Brain microvascular endothelial cell (primary cell): Measurements from ENCODE around the gene ROR2.

ENCODE experiments used
- DNase-seq: peaks from one replicate; pipeline ENCODE4 v3.0.0-alpha.2; 2020
- H3K27ac ChIP-seq: fragments of 250-450 bp; sonication (Bioruptor Pico); 2 replicates; pipeline ENCODE4 v1.5.1; 2020; ENCODE audit warnings: mild to moderate bottlenecking, moderate library complexity
- H3K27me3 ChIP-seq: fragments of 250-450 bp; sonication (Bioruptor Pico); replicated peaks from 2 replicates; pipeline ENCODE4 v1.5.1; 2020; ENCODE audit warnings: mild to moderate bottlenecking
- H3K36me3 ChIP-seq: fragments of 250-450 bp; sonication (Bioruptor Pico); replicated peaks from 2 replicates; pipeline ENCODE4 v1.5.1; 2020; ENCODE audit warnings: mild to moderate bottlenecking
- H3K4me3 ChIP-seq: 2 replicates; pipeline ENCODE4 v1.5.1; 2011; ENCODE audit warnings: low read depth, mild to moderate bottlenecking, control low read depth, low read length, moderate library complexity
- CTCF ChIP-seq: IDR thresholded peaks from 2 replicates; pipeline ENCODE4 v1.5.1; 2011; ENCODE audit warnings: low read depth, mild to moderate bottlenecking, moderate library complexity, low read length, control low read depth, inconsistent platforms; ENCODE audit errors: missing control alignments
- in situ Hi-C: cut with HindIII; loops from 2 replicates; pipeline ENCODE4 v1.10.0; 2017; ENCODE audit warnings: low sequenced_read_pairs, low pct_ligation_motif_present

Gene ROR2

DNA sequence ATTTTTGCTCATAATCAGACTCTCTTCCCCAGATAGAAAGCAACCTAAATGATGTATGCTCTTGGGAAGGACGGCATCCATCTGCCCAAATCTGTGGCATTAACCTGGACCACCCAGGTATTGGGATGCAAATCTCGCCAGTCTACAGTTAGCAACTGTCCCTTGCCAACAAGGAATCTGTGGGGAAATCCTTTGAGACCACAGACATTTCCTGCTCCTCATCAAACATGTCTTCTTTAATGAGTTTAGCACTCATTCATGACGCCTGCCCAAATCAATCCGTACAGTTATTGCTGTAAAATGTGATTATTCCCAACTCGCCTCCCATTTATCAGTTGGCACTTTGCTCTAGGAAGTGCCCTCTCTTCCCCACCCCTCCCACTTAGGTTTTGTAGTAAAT is 7.8 kb downstream of the ROR2 start:
- H3K27ac ChIP-seq: no peak overlapping the region
- no peak for DNase-seq
- H3K4me3 ChIP-seq: no peak overlapping the region
- H3K36me3 ChIP-seq: no peaks in the 10 kb centered on the region
- peaks cover 15% of the 10 kb centered on the region for H3K27me3 ChIP-seq
- in situ Hi-C loops: no loop called here
- TF ChIP-seq CTCF: no peak

DNA sequence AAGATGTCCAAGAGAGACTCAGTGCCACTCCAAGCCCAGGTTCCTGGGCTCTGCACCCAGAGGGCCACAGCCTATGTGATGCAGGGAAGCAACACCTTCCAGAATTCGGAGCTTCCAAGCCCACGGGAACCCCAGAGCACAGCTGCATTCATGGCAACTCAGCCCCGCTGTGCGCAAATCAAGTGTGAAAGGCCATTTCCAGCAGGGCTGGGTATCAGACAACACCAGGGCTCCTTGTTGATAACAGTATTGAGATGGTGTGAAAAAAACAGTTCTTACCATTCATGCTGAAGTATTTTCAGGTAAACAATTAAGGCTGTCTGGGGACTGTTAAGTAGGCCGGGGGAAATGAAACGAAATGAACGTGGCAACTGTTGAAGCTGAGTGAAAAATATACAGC is 10.1 kb downstream of the ROR2 start:
- peaks cover 2% of the 10 kb centered on the region for H3K27me3 ChIP-seq
- no peak for DNase-seq
- H3K36me3 ChIP-seq: no peaks in the 10 kb centered on the region
- TF ChIP-seq CTCF: no peak
- in situ Hi-C loops: no loop called here
- no peak overlapping the region for H3K4me3 ChIP-seq
- no peak overlapping the region for H3K27ac ChIP-seq

DNA sequence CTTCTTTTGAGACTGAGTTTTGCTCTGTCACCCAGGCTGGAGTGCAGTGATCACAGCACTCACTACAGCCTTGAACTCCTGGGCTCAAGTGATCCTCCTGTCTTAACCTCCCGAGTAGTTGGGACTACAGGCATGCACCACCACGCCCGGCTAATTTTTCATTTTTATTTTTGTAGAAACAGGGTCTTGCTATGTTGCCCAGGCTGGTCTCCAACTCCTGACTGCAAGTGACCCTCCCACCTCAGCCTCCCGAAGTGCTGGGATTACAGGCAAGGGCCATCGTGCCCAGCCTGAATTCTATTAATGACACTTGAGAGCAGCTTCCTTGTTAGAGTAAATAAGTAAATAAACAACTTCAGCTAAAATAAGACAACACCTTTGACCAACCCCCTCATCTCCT is 12.3 kb downstream of the ROR2 start:
- in situ Hi-C loops: no loop called here
- Histone ChIP-seq H3K4me3 (no peak overlapping the region), H3K27me3 (no peaks in the 10 kb centered on the region), H3K27ac (no peak overlapping the region), H3K36me3 (no peaks in the 10 kb centered on the region)
- no peak for TF ChIP-seq CTCF
- DNase-seq: no peak

DNA sequence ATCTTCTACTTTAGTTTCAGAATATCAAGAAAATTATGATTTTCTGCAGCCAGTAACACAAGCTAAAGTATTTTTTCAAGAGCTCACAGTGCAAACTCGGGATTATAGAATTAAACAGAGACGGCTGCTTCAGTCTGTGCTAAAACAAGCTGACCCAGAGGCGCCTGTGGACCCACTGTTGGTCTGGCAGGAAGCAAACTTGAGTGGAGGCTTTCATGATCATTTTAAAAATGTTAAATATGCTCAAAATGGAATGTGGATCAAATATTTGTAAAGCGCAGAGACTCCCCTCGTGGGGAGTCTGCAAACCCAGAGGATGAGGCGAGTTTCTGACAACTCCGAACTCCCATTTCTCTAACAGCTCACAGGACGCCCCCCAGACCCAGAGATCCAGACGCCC is 13.0 kb downstream of the ROR2 start:
- Histone ChIP-seq H3K27me3 (no peaks in the 10 kb centered on the region), H3K4me3 (no peak overlapping the region), H3K36me3 (no peaks in the 10 kb centered on the region), H3K27ac (no peak overlapping the region)
- DNase-seq: no peak
- in situ Hi-C loops: no loop called here
- no peak for TF ChIP-seq CTCF

DNA sequence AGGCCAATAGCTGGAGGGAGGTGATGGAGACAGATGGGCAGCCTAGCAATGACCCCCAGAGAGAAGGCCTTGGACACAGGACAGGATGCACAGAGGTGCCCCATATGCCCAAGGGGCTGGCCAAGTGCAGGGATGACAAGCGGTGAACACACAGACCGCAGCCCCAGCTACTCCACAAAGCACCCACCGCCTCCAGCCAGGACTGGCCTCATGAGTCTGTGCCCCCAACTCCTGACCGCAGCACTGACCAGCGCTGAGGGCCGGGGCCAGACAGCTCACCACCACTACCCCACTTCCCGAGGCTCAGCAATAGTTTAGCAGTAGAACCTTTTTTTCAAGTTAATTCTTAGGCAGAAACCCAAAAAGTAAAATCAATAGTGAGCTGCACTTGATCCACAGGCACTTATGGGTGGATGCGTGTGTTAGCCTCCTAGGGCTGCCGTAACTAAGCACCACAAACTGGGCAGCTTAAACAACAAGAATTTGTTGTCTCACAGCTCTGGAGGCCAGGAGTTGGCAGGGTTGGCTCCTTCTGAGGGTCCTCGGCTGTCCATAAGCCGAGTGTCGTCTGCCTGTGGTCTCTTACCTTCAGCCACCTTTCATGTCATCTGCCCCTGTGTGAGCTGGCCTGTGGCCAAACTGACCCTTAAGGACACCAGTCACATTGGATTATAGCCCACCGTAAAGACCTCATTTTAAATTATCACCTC is 14.1 kb downstream of the ROR2 start:
- in situ Hi-C loops: no loop called here
- no peak for DNase-seq

More for the DNA sequence above, 14.1 kb downstream of the ROR2 start:
- Histone ChIP-seq H3K36me3 (no peaks in the 10 kb centered on the region), H3K4me3 (no peak overlapping the region), H3K27me3 (no peaks in the 10 kb centered on the region), H3K27ac (no peak overlapping the region)
- no peak for TF ChIP-seq CTCF
